ENCODE measurements around the gene CNTRL.
A peak's percentile ranks its signal among the peaks of the same experiment; 100 is the strongest.

CNTRL gene

GRCh38 chr9:121204611-121205010 lies 129.9 kb downstream of the CNTRL start:
- no peak for DNase-seq

- no peak for DNase-seq
These were observed 132.0 kb downstream of the CNTRL start for GRCh38 chr9:121206516-121207370.

GRCh38 chr9:121207371-121207940 lies 132.7 kb downstream of the CNTRL start:
- no peak for DNase-seq

DNA sequence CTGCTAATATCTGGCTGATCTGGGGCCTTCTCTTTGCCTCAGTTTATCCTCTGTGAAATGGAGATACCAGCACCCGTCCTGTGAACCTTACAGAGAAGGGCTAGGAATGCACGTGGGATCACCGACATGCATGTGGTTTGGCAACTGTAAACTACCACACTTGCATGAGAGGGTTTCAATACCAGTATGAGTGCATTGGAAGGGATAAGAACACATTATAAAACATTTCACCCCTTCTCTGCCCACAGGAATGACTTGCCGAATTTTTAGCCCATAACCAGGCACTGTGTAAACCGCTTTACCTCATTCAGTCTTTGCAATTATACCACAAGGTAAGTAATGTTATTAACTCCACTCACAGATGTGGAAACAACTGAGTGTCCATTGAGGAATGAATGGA lies 135.8 kb downstream of the CNTRL start:
- no peak for DNase-seq

DNA sequence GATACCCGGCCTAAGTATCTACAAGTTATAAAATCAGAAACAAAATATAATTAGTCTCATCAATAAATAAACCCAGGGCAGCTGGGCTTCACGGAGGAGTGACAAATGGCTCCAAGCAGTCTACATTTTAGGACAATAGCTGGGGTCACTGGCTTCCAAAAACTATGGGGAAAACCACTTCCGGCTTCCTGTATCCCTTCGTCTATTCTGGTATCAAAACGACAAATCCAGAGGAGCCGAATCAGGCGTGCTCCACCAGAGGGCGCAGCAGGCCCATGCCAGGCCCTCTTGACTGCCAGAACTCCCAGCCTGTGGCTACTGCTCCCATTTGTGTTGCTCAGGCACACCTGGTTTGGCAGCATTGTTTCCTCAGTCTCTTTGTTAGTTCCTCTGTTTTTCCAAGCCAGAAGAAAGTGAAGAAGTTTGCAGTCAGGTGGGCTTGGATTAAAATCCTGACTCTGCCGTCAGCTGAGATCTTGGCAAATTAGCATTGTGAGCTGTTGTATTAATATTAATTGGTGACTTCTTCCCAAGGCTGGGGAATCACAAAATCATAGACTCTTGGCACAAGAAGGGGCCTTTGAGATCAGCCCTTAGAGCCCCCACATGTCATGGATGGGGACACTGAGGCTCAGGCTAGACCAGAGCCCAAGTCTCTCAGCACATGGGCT lies 138.5 kb downstream of the CNTRL start:
- peak; percentile 84 for DNase-seq

DNA sequence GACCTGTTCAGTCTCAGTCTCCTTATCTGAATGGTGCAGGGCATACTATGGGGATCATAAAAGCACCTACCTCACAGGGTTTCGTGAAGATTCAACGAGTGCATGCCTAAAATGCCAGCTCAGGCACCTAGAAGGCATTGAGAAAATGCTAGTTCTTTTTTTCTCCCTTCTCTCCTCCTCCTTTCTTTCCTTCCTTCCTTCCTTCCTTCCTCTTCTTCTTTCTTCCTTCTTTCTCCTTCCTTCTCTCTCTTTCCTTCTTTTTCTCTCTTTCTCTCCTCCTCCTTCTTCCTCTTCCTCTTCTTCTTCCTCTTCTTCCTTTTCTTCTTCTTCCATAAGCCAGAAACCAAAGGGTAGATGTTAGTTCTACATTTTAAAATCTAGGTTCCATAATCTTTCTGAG lies 139.2 kb downstream of the CNTRL start:
- DNase-seq: no peak

GRCh38 chr9:121216271-121216805 lies 141.6 kb downstream of the CNTRL start:
- DNase-seq: no peak

GRCh38 chr9:121217609-121218292 lies 143.0 kb downstream of the CNTRL start:
- DNase-seq: no peak

DNA sequence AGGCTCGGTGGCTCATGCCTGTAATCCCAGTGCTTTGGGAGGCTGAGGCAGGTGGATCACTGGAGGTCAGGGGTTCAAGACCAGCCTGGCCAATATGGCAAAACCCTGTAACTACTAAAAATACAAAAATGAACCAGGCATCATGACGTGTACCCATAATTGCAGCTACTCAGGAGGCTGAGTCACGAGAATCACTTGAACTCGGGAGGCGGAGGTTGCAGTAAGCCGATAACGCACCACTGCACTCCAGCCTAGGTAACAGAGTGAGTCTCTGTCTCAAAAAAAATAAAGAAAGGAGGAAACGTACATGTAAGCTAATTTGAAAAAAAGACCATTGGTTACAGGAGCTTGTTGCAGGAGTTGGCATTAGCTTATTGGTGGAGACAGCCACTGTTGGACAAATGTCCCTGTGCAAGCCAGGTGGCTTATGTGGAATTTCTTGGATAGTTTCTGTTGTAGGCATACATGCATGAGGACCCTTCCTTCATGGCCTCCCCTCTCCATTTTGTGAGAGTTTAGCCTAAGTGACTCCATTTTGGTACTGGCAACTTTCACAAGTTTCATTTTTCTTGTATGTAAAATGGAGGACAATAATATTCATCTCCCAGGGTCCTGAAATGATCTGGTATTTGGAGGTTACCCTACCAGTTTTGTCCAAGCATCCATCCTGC lies 143.7 kb downstream of the CNTRL start:
- DNase-seq: no peak

- no peak for DNase-seq
These were observed 144.8 kb downstream of the CNTRL start for GRCh38 chr9:121219530-121219929.

DNA sequence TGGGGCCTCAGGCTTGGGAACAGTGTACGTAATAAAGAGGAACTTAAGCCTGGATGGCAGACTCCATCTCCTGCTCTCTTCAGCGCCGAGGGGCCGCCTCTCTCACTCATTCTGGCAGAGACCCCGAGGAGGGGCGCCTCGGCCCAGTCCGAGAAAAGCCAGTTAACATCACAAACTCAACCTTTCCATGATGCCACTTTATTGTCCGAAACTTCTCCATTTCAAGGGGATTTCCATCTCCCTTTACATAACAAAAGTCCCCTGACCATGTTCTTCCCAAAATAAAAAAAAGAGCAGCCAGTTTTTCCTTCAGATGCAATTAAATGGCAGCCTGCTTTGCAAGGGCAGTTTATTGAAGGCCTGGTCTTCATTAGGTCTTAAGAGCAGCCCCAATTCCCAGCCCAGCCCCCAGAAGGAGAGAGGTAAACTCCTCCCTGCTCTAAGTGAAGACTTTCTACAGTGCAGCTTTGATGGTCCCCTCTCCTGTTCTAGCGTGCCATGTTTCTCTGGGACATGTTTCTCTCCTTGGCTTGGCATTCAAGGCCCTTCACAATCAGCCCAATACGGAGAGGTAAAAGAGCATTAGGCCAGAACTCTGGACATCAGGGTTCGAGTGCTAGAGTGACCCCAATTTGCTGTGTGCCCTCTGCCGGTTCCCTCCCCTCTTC lies 146.4 kb downstream of the CNTRL start:
- no peak for DNase-seq

DNA sequence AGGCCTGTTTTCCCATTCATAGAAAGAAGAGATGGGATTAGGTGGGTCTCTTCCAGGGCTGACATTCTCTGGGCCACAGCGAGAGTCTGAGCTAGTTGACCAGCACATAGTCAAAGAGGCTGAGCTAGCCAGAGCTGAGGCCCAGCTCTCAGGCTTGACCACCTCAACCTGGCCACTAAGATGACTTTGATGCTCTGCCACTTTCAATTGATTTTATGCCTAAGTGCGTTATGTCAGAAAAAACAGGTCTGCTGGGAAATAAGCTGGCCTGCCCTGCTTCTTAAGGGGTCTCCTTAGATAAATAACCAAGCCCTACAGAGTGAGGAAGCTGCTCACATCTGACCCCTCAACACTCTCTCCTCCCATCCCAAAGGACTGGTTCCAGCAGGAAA lies 146.9 kb downstream of the CNTRL start:
- DNase-seq: no peak

DNA sequence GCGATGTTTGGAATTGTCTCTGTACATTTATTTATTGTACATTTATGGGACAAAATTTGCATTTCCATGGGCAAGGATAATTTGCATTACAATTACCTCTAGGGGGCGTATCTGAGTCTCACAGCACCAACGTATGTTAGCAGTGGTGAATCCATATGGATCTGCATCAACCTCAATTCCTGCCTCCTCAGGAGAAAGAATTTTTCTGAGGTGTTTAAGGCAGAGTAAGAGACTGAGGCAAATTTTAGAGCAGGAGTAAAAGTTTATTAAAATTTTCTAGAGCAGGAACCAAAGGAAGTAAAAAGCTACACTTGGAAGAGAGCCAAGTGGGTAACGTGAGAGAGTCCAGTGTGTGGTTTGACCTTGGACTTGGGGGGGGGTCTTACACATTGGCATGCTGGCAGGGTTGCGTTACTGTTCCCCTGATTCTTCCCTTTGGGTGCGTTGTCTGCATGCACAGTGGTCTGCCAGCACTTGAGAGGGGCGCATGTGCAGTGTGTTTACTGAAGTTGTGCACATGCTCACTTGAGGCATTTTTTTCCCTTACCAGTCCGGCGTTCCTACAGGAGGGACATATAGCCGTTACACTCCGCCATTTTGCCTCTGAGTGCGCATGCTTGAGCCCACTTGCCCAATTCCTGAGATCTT lies 147.9 kb downstream of the CNTRL start:
- DNase-seq: peak; percentile 32

DNA sequence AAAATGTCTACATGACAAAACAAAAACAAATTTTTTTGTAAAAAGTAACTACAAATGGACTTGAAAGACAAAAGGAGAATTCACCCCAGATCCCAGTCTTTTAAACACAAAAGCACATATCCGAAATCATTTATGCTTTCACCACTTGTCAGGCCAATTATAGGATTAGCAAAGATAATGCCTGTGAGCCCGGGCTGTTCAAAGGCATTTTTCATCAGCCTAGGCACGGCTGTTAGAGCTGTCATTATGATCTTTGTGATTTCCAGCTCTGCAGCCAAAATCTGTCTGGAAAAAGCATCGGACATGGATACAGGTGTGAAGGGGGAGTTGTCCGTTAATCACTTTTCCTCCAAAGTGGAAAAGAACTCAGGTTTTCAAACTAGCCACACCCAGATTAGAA lies 150.5 kb downstream of the CNTRL start:
- no peak for DNase-seq

DNA sequence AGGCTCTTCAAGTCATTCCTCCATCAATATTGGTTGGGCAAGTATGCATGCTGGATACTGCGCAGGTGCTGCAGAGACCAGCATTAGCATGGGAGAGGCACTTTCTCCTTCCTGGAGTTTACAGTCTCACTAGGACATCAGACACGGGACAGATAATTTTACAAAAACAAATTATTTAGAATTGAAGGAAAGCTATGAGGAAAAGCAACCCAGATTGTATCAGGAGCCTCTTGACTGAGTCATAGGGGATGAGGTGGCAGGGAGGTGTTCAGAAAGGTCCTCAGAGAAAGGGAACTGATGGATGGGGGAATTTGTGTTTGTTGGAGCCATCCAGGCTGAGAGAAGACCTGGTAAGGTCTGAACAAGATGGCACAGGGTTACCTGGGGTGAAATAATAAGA lies 151.4 kb downstream of the CNTRL start:
- DNase-seq: no peak
